Measurements from ENCODE around the gene NUP37. TPM values are rescaled to one million over a fixed set of nuclear protein-coding genes. Genes with fewer than 3 reads are reported as not detected.

Gene NUP37
- total RNA-seq, 1 experiment from 2014 or later, result 72.4 TPM

GRCh38 chr12:102054345-102054744 lies 65.6 kb downstream of the NUP37 start:
- Histone ChIP-seq H3K9me2 (ENCODE audit: insufficient read depth) (peaks cover 3% of the 10 kb centered on the region; the same call in 1 of the 2 replicates), H3K36me3 (ENCODE audit: low read depth) (peaks cover 7% of the 10 kb centered on the region; the same call in 1 of the 2 replicates), H3K9me3 (ENCODE audit: insufficient read depth, low read depth) (no peaks in the 10 kb centered on the region), H3F3A (ENCODE audit: insufficient read depth, low read depth) (no peaks in the 10 kb centered on the region), H3K4me2 (no peak overlapping the region), H3K27me3 (ENCODE audit: insufficient read depth, low read depth) (no peaks in the 10 kb centered on the region), H2AFZ (no peak overlapping the region), H3K4me3 (no peak overlapping the region), H3K79me2 (ENCODE audit: low read depth) (no peaks in the 10 kb centered on the region), H4K20me1 (ENCODE audit: insufficient read depth) (no peaks in the 10 kb centered on the region), H3K27ac (no peak overlapping the region), H3K4me1 (replicated peaks; ENCODE audit: insufficient read depth) (no peaks in the 10 kb centered on the region)
- TF ChIP-seq CTCF (conservative IDR thresholded peaks at IDR 0.05) (no peak), EZH2 (IDR thresholded peaks at IDR 0.05; ENCODE audit: low read depth) (no peak)
- BruUV-seq (replicated peaks), result no TSS peak
- no peak for DNase-seq
- intact Hi-C loops (cut with micrococcal nuclease; ENCODE audit: unreplicated experiment), result no loop called here
- CTCF ChIA-PET, result no interaction called here
- POLR2A ChIA-PET (ENCODE audit: unreplicated experiment), result no interaction called here

GRCh38 chr12:102053062-102053349 lies 66.9 kb downstream of the NUP37 start:
- TF ChIP-seq CTCF (conservative IDR thresholded peaks at IDR 0.05) (no peak), EZH2 (IDR thresholded peaks at IDR 0.05; ENCODE audit: low read depth) (no peak)
- Histone ChIP-seq H2AFZ (no peak overlapping the region), H3K4me1 (replicated peaks; ENCODE audit: insufficient read depth) (no peaks in the 10 kb centered on the region), H3K4me2 (no peak overlapping the region), H3K27ac (no peak overlapping the region), H3K9me3 (ENCODE audit: insufficient read depth, low read depth) (no peaks in the 10 kb centered on the region), H3K36me3 (ENCODE audit: low read depth) (peaks cover 3% of the 10 kb centered on the region; the same call in 1 of the 2 replicates), H3F3A (ENCODE audit: insufficient read depth, low read depth) (no peaks in the 10 kb centered on the region), H3K4me3 (no peak overlapping the region), H3K27me3 (ENCODE audit: insufficient read depth, low read depth) (no peaks in the 10 kb centered on the region), H3K9me2 (ENCODE audit: insufficient read depth) (peaks cover 3% of the 10 kb centered on the region; the same call in 1 of the 2 replicates), H3K79me2 (ENCODE audit: low read depth) (no peaks in the 10 kb centered on the region), H4K20me1 (ENCODE audit: insufficient read depth) (no peaks in the 10 kb centered on the region)
- CTCF ChIA-PET, result no interaction called here
- DNase-seq, result no peak
- POLR2A ChIA-PET (ENCODE audit: unreplicated experiment), result no interaction called here
- intact Hi-C loops (cut with micrococcal nuclease; ENCODE audit: unreplicated experiment), result no loop called here
- BruUV-seq (replicated peaks), result no TSS peak

GRCh38 chr12:102052192-102053061 lies 67.5 kb downstream of the NUP37 start:
- no peaks in the 10 kb centered on the region for H3F3A ChIP-seq (ENCODE audit: insufficient read depth, low read depth)
- ChIA-PET CTCF (no interaction called here), POLR2A (ENCODE audit: unreplicated experiment) (no interaction called here)
- no peak overlapping the region for H3K4me2 ChIP-seq
- no peak overlapping the region for H3K27ac ChIP-seq
- no peak for DNase-seq
- H2AFZ ChIP-seq, result no peak overlapping the region
- no peaks in the 10 kb centered on the region for H4K20me1 ChIP-seq (ENCODE audit: insufficient read depth)
- H3K36me3 ChIP-seq (ENCODE audit: low read depth), result peaks cover 3% of the 10 kb centered on the region; the same call in 1 of the 2 replicates
- intact Hi-C loops (cut with micrococcal nuclease; ENCODE audit: unreplicated experiment), result no loop called here
- no peaks in the 10 kb centered on the region for H3K27me3 ChIP-seq (ENCODE audit: insufficient read depth, low read depth)
- H3K9me3 ChIP-seq (ENCODE audit: insufficient read depth, low read depth), result no peaks in the 10 kb centered on the region
- TF ChIP-seq CTCF (conservative IDR thresholded peaks at IDR 0.05) (no peak), EZH2 (IDR thresholded peaks at IDR 0.05; ENCODE audit: low read depth) (no peak)
- no peaks in the 10 kb centered on the region for H3K79me2 ChIP-seq (ENCODE audit: low read depth)
- H3K4me3 ChIP-seq, result no peak overlapping the region
- no TSS peak for BruUV-seq (replicated peaks)
- peaks cover 3% of the 10 kb centered on the region; the same call in 1 of the 2 replicates for H3K9me2 ChIP-seq (ENCODE audit: insufficient read depth)
- no peaks in the 10 kb centered on the region for H3K4me1 ChIP-seq (replicated peaks; ENCODE audit: insufficient read depth)

All from PC-9 (cell line).